Stimulated activated CD8-positive, alpha-beta memory T cell treated with anti-CD3 and anti-CD28 coated beads, Interleukin-15, amount 100 ng/mL, for 24 hours (primary cell): ENCODE data around the gene ENTREP3.
"Not testable (repeated sequence)": the region's sequence is repeated elsewhere in the genome, so short reads cannot be mapped to it uniquely, and the experiment has no call there.

Source experiments
- DNase-seq: peaks from one replicate; pipeline ENCODE4 v3.0.0-alpha.2; 2020; ENCODE audit warnings: low read depth

ENTREP3 gene

DNA sequence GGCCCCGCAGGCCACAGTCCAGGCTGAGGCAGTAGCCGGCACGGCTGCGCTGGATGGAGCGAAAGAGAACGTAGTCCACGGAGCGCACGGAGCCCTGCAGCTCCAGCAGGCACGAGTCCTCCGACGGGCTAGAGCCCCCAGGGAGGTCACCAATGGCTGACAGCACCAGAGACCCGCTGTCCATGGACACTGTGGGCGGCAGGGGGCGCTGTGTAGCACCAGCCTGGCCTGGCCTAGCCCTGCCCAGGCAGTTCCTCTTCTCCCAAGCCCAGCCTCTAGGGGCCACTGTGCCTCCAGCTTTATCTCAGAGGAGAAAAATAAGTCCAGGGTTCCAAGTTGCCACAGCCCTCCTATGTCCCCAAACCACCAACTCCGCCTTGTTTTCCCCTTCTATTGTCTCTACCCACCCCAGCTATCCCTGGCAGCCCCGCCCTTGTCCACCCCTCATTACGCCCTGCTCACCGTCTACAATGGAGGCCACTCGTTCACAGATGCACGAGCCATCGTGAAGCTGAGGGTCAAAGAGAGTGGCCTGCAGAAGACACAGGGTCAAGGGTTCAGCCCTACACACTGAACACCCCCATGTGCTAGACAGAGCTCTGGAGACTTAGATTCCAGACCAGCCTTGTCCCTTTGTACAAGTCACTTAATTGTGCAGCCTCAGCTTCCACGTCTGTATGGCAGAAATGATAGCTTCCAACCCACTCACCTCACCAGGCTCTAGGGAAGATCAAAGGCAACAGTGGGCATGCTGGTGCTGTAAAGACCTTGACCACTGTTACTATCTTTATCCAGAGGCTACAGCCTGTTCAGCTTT lies 4.4 kb downstream of the ENTREP3 start:
- peak; percentile 98 for DNase-seq

DNA sequence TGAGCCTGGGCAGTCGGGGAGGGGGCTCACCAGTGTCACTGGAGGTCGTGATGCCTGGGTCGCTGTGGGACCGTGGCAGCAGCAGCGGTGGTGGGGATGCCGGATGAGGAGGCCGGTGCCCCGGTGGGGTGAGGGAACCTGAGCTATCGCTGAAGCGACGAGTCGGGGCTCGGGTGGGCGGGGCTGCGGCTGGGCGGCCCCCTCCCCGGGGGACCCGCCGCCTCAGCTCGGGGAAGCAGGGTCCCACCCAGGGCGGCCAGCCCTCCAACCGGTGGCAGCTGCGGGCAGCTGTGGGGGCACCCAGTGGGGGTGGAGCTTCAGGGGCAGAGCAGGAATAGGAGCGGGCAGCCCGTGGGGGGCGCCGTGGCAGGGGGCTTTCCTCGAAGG lies 5.0 kb downstream of the ENTREP3 start:
- no peak for DNase-seq

- no peak for DNase-seq
These were observed 7.4 kb downstream of the ENTREP3 start for GRCh38 chr1:155247667-155248553.

- not testable (repeated sequence) for DNase-seq
These were observed 8.5 kb downstream of the ENTREP3 start for GRCh38 chr1:155246796-155247195.

DNA sequence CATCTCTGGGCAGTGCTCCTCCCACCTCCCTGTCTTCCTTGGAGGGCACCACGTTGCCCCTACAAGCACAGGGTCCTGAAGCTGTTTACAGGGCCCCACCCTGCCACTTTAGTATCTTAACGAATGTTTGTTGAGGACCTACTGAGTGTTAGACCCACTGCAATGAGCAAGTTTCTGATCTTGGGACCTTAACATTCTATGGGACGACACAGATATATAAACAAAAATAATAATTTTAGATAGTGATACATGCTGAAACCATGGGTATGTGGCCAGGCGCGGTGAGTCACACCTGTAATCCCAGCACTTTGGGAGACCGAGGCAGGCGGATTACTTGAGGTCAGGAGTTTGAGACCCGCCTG lies 10.1 kb downstream of the ENTREP3 start:
- no peak for DNase-seq

- DNase-seq, result peak; percentile 69
These were observed 10.7 kb downstream of the ENTREP3 start for GRCh38 chr1:155244368-155245162.

- DNase-seq, result no peak
These were observed 12.4 kb downstream of the ENTREP3 start for GRCh38 chr1:155242805-155243358.

GRCh38 chr1:155241841-155242264 lies 13.4 kb downstream of the ENTREP3 start:
- DNase-seq, result no peak

- DNase-seq, result no peak
These were observed 14.1 kb downstream of the ENTREP3 start for GRCh38 chr1:155241069-155241679.

DNA sequence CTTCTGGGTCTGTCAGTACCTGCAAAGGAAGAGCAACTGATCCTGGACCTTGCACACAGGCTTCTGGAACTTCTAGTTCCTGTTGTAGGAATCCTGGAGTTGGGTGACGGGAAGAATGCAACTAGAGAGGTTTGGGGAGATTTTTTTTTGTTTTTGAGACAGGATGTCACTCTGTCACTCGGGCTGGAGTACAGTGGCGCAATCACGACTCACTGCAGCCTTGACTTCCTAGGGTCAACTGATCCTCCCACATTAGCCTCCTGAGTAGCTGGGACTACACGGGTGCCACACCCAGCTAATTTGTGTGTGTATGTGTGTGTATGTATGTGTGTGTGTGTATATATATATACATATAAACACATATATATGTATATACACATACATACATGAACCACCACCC lies 18.8 kb downstream of the ENTREP3 start:
- DNase-seq, result no peak

- not testable (repeated sequence) for DNase-seq
These were observed 19.9 kb downstream of the ENTREP3 start for GRCh38 chr1:155235375-155235774.

- DNase-seq, result not testable (repeated sequence)
These were observed 21.8 kb downstream of the ENTREP3 start for GRCh38 chr1:155233502-155233901.

DNA sequence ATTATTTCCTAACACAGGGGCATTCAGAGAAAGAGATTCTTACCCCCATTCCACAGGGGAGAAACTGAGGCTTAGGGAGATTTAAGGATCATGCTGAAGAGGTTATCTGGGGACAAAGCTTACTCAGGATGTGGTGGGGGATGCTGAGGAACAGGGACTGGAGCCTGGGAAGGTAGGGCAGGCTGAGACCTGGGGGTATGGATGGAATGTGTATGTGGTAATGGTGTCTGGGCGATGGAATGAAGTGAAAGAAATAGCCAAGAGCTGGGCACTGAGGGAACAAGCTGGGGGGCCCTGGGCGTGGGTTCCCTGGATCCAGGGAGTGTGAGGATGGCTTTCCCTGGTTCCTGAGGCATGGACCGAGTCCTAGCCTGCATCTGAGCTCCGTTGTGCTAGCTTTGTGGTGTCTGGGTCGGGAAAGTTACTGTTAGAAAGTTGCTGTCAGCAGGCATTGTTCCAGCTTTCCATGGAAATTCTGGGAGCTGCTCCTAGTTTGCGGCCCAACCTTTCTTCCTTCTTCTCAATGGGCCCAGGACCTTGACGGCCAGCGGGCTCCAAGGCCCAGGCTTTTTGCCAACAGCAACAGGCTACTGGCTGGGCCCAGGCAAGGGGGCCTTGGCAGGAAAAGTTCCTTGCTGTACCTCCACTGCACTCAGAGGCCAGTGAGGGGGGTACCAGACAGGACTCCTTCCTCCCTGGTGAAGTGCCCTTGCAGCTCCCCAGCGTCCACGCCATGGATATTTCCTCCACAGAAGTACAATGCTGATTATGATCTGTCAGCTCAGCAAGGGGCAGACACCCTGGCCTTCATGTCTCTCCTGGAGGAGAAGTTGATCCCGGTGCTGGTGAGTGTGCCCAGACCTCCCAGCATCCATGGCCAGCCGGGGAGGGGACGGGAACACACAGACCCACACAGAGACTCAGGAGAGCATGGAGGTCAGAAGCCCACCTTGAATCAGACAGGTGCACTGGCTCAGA lies 23.0 kb downstream of the ENTREP3 start:
- not testable (repeated sequence) for DNase-seq

DNA sequence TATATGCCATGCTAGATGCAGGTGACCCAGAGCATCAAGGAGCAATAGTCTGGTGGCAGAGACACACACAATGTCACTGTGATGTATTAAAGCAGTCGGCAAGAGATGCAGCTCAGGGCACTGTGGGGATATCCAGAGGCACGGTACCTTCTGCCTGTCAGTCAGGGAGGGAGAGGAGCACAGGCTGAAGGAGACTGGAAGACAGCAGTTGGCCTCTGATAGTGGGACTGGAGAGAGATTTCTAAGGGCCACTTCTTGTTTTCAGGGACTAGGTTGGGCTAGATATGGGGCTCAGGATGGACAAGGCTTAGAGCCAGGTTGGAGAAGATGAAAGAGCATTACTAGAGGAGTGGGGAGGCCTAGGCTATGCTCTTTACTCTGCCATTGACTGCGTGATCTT lies 24.0 kb downstream of the ENTREP3 start:
- DNase-seq, result not testable (repeated sequence)

DNA sequence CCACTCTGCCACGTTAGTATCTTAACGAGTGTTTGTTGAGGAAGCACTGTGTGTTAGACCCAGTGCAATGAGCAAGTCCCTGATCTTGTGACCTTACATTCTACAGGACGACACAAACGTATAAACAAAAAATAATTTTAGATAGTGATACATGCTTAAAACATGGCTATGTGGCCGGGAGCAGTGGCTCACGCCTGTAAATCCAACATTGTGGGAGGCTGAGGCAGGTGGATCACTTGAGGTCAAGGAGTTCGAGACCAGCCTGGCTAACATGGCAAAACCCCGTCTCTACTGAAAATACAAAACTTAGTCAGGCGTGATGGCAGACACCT lies 27.2 kb downstream of the ENTREP3 start:
- no peak for DNase-seq

DNA sequence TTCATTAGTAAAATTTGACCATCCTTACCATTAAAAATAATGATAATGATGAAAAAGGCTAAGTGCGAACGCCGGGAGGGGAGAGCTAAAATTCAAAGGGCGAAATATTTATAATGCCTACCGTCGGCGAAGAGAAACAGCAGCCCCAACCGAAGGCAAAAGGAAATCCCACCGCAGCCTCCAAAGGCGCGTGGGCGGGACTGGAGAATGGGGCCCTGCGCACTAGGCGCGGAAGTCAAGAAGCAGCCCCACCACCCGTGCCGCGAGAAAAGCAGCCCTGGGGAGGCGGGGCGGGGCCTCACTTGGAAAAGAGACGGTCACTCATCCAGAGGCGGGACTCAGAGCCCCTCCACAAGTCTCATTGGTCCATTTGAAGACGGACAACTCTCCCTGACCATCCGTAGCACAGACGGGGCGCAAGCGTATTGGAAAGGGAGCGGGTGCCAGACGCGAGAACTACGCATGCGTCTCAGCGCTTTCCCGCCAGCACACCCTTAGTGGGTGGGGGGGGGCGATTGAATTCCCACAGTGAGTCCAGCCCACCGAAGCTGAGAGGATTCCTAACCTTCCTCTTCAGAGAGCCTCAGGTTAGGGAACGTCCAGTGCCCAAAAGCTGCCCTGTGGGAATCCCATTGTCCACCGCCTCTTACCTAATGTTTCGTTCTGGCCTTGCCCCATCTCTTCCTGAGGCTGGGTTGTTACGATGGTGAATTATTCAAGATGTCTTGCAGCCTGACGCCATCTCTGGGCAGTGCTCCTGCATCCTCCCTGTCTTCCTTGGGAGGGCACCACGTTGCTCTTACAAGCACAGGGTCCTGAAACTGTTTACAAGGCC lies 27.8 kb downstream of the ENTREP3 start:
- DNase-seq, result peak; percentile 89

- DNase-seq, result no peak
These were observed 28.4 kb downstream of the ENTREP3 start for GRCh38 chr1:155226910-155227260.

GRCh38 chr1:155226188-155226909 lies 28.9 kb downstream of the ENTREP3 start:
- no peak for DNase-seq

- DNase-seq, result not testable (repeated sequence)
These were observed 29.9 kb downstream of the ENTREP3 start for GRCh38 chr1:155225404-155225759.
